ENCODE data around the gene ST6GALNAC3.

- no peak for TF ChIP-seq POLR2AphosphoS5 (IDR thresholded peaks at IDR 0.05; ENCODE audit: low read depth, low read length)
- TF ChIP-seq POLR2A (IDR thresholded peaks at IDR 0.05; ENCODE audit: low read depth, low read length), result no peak
Observed at GRCh38 chr1:76125473-76126219, 51.1 kb downstream of the ST6GALNAC3 start.
